Lower leg skin (tissue), 3 donors: Measurements from ENCODE around the gene MRPL49.

Experiments used
- POLR2A ChIP-seq, 2 donors: fragments of 450-650 bp; IDR thresholded peaks; one replicate each; pipeline ENCODE4 v1.6.1; 2016 to 2017; ENCODE audit warnings: antibody characterized with exemption in 2 of 2, mild to moderate bottlenecking in 1 of 2, moderate library complexity in 1 of 2
- TF ChIP-seq, protein P1 (sequence below), 3 donors: fragments of 450-650 bp; IDR thresholded peaks; one replicate each; pipeline ENCODE4 v1.5.1; 2016; ENCODE audit warnings: antibody characterized with exemption in 3 of 3, mild to moderate bottlenecking in 3 of 3, moderate library complexity in 2 of 3

DNA sequence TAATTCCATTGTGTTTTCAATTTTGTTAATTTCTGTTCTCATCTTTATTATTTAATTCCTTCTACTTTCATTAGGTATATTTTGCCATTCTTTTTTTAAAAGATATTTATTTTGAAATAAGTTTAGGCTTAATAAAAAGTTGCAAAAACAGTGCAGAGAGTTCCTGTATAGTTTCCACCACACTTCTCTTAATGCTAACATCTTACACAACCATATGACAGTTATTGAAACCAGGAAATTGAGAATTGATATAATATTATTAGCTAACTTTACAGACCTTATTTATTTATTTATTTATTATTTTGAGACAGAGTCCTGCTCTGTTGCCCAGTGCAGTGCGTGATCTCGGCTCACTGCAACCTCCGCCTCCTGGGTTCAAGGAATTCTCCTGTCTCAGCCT, 34.1 kb downstream of the MRPL49 start:
- TF ChIP-seq, protein P1, sequence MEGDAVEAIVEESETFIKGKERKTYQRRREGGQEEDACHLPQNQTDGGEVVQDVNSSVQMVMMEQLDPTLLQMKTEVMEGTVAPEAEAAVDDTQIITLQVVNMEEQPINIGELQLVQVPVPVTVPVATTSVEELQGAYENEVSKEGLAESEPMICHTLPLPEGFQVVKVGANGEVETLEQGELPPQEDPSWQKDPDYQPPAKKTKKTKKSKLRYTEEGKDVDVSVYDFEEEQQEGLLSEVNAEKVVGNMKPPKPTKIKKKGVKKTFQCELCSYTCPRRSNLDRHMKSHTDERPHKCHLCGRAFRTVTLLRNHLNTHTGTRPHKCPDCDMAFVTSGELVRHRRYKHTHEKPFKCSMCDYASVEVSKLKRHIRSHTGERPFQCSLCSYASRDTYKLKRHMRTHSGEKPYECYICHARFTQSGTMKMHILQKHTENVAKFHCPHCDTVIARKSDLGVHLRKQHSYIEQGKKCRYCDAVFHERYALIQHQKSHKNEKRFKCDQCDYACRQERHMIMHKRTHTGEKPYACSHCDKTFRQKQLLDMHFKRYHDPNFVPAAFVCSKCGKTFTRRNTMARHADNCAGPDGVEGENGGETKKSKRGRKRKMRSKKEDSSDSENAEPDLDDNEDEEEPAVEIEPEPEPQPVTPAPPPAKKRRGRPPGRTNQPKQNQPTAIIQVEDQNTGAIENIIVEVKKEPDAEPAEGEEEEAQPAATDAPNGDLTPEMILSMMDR (IDR thresholded peaks at IDR 0.05), result no peak
- TF ChIP-seq POLR2A (IDR thresholded peaks at IDR 0.05), result no peak
